ENCODE data around the gene C1GALT1.

The C1GALT1 gene

DNA sequence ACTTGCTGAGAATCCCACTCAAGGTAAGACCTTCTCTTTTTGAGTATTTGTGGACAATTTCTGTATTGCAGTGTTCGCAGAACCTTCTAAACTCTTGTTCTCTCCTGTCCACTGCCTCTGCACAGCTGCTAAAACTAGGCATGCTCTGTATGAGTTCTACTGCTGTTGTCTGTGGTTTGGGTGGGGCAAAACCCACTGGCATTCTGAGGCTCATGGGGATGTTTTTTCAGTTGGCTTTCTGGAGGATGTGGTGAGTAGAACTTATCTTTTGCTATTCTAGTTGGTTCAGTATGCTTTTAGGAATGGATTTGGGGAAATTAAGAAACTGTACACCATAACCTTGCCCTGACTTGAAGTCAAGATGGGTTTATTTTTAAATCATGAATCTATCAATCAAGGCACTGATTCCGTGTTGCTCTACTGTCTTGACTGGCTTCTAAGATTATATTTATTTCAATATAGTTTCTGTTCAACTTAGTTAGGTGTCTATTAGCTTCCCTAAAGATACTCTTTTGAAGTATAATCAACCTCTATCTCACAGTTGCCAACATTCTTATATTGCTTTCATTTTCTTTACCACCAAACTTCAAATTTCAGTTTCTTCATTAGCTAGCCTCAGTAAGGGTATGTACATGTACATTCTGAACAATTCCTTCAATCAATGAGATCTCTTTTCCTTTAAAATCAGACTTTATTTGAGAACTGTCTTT lies 25.0 kb upstream of the C1GALT1 start:
- in situ Hi-C loops (cut with HindIII; ENCODE audit: low sequenced_read_pairs), result no loop called here
- TF ChIP-seq, protein P1, sequence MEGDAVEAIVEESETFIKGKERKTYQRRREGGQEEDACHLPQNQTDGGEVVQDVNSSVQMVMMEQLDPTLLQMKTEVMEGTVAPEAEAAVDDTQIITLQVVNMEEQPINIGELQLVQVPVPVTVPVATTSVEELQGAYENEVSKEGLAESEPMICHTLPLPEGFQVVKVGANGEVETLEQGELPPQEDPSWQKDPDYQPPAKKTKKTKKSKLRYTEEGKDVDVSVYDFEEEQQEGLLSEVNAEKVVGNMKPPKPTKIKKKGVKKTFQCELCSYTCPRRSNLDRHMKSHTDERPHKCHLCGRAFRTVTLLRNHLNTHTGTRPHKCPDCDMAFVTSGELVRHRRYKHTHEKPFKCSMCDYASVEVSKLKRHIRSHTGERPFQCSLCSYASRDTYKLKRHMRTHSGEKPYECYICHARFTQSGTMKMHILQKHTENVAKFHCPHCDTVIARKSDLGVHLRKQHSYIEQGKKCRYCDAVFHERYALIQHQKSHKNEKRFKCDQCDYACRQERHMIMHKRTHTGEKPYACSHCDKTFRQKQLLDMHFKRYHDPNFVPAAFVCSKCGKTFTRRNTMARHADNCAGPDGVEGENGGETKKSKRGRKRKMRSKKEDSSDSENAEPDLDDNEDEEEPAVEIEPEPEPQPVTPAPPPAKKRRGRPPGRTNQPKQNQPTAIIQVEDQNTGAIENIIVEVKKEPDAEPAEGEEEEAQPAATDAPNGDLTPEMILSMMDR (IDR thresholded peaks at IDR 0.05; ENCODE audit: low read depth, low read length, missing control alignments), result no peak
- H3K4me3 ChIP-seq (ENCODE audit: low read depth, low read length), result peak overlapping the region; percentile 9
- peak; percentile 54 for DNase-seq (ENCODE audit: low read depth)

DNA sequence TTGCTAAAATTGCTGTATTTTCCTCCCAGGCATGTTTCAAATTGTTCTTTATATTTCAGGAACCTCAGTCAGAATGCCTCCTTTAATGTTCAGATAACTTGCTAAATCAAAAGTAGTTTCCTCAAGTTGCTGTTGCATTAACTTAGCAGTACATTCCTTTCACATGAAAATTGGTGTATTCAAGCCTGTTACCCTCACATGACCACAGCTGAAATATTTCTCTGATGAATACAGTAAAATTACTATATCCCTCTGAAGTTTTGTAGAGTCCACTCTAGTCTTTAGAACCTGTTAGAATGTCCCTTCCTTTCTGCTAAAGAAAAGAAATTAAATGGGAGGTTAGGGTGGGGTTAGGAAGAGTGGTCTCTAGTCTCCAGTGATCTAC lies 24.5 kb upstream of the C1GALT1 start:
- peak; percentile 33 for DNase-seq (ENCODE audit: low read depth)
- H3K4me3 ChIP-seq (ENCODE audit: low read depth, low read length), result no peak overlapping the region
- TF ChIP-seq, protein P1 (IDR thresholded peaks at IDR 0.05; ENCODE audit: low read depth, low read length, missing control alignments), result no peak
- in situ Hi-C loops (cut with HindIII; ENCODE audit: low sequenced_read_pairs), result no loop called here

DNA sequence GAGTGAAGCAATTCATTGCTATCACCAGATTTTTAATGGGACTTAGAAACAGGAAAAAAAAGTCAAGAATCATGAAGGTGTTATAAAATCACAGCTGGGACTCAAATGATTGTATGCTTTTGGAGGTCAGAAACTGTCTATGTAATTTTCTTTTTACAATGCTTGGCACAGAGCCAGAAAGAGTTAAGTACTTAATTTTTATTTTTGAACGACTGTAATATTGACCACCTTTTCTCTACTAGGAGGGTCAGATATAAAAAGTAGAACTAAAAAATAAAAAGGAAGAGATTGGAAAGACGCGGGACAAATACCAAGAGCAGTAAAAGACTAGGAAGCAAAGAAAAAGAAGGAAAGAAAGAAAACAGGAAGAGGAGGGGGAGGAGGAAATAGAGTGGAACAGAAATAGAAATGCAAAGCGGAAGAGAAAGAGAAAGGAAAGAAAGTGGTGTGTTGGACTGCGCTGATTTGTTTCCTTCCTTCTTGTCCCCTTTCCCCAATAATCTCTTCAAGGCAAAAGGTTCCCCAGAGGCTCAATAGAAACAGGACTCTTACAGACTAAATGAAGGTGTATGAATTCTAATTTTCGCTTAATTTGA lies 23.2 kb upstream of the C1GALT1 start:
- DNase-seq (ENCODE audit: low read depth), result no peak
- TF ChIP-seq, protein P1 (IDR thresholded peaks at IDR 0.05; ENCODE audit: low read depth, low read length, missing control alignments), result no peak
- no peak overlapping the region for H3K4me3 ChIP-seq (ENCODE audit: low read depth, low read length)
- in situ Hi-C loops (cut with HindIII; ENCODE audit: low sequenced_read_pairs), result no loop called here

DNA sequence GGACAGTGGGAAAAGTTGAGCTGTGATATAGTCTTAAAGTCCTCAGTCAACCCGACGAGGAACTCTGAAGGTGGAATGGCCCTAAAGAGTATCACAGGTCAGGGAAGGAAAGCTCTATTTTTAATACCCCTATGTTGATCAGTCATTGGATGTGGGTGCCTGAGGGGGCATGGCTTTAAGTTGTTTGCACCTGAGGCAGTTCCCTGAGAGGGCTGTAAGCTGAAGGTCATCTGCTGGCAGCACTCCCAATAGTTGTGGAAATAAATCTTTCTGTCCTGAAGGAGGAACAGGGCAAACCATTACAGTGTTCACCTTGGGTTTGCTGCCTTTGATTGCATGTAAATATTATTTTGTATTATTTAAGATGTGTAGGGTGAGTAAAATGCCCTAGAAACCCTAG lies 17.8 kb upstream of the C1GALT1 start:
- H3K4me3 ChIP-seq (ENCODE audit: low read depth, low read length), result no peak overlapping the region
- TF ChIP-seq, protein P1 (IDR thresholded peaks at IDR 0.05; ENCODE audit: low read depth, low read length, missing control alignments), result no peak
- in situ Hi-C loops (cut with HindIII; ENCODE audit: low sequenced_read_pairs), result no loop called here
- no peak for DNase-seq (ENCODE audit: low read depth)

DNA sequence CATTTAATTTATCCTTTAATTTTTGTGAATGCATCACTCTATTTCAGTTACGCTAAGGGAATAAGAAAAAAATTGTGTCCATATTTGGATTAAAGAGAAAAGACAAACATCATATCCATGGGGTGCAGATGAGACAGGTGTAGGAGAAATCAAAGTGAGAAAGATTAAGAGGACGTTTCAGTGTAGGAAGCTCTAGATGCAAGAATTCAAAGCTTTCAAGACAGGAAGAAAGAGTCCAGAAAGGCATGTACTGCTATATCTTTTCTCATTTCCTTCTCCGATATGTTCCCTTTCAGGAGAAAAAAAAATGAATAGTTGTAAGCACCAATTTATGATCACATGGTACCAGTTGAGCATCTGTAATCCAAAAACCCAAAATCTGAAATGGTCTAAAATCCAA lies 17.0 kb upstream of the C1GALT1 start:
- H3K4me3 ChIP-seq (ENCODE audit: low read depth, low read length), result no peak overlapping the region
- DNase-seq (ENCODE audit: low read depth), result no peak
- in situ Hi-C loops (cut with HindIII; ENCODE audit: low sequenced_read_pairs), result no loop called here
- TF ChIP-seq, protein P1 (IDR thresholded peaks at IDR 0.05; ENCODE audit: low read depth, low read length, missing control alignments), result no peak

DNA sequence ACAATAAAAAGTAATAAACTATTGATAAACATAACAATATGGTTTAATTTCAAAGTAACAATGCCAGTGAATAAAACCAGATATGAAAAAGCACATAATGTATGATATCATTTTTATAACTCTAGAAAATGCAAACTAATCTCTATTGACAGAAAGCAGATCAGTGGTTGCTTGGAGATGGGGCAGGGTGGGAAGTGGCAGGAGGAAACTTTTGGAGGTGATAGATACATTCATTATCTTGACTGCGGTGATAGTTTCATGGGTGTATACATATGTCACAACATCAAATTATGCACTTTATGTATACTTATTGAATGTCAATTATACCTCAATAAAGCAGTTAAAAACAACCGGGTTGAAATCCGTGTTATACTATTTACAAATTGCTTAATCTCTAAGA lies 16.0 kb upstream of the C1GALT1 start:
- H3K4me3 ChIP-seq (ENCODE audit: low read depth, low read length), result no peak overlapping the region
- TF ChIP-seq, protein P1 (IDR thresholded peaks at IDR 0.05; ENCODE audit: low read depth, low read length, missing control alignments), result no peak
- DNase-seq (ENCODE audit: low read depth), result no peak
- in situ Hi-C loops (cut with HindIII; ENCODE audit: low sequenced_read_pairs), result no loop called here
